Breast epithelium (tissue), 3 donors: ENCODE results near the gene RTN4RL1.

Source experiments
- POLR2A ChIP-seq: fragments of 450-650 bp; IDR thresholded peaks from one replicate; pipeline ENCODE4 v1.6.1; 2016; ENCODE audit warnings: antibody characterized with exemption, mild to moderate bottlenecking, moderate library complexity
- TF ChIP-seq, protein P1 (sequence below), 3 donors: fragments of 450-650 bp; IDR thresholded peaks; one replicate each; pipeline ENCODE4 v1.5.1; 2016 to 2017; ENCODE audit warnings: antibody characterized with exemption in 3 of 3, mild to moderate bottlenecking in 3 of 3, moderate library complexity in 3 of 3

DNA sequence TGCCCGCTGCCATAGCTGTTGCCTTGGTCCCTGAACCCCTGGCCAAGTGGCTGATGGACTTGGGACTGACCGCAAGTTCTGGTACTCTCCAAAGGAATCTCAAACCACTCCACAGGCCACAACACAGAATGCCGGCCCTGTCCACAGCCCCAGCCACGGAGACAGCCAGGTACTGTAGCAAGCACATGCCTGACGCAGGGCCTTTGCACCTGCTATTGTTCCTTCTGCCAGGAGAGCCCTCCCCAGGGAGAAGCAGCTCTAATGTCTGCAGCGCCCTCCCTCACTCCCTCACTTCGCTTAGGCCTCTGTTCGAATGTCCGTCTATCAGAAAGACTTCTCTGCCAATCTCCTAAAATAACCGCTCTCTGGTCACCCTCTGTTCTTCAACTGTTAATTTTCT, 15.4 kb downstream of the RTN4RL1 start:
- TF ChIP-seq, protein P1, sequence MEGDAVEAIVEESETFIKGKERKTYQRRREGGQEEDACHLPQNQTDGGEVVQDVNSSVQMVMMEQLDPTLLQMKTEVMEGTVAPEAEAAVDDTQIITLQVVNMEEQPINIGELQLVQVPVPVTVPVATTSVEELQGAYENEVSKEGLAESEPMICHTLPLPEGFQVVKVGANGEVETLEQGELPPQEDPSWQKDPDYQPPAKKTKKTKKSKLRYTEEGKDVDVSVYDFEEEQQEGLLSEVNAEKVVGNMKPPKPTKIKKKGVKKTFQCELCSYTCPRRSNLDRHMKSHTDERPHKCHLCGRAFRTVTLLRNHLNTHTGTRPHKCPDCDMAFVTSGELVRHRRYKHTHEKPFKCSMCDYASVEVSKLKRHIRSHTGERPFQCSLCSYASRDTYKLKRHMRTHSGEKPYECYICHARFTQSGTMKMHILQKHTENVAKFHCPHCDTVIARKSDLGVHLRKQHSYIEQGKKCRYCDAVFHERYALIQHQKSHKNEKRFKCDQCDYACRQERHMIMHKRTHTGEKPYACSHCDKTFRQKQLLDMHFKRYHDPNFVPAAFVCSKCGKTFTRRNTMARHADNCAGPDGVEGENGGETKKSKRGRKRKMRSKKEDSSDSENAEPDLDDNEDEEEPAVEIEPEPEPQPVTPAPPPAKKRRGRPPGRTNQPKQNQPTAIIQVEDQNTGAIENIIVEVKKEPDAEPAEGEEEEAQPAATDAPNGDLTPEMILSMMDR (IDR thresholded peaks at IDR 0.05), result no peak
- no peak for TF ChIP-seq POLR2A
